GM21381 (cell line): ENCODE measurements around the gene ZNF408.
"Not testable (repeated sequence)": the region's sequence is repeated elsewhere in the genome, so short reads cannot be mapped to it uniquely, and the experiment has no call there.

ENCODE experiments used
- ATAC-seq: cut with Tn5 transposase; IDR thresholded peaks from one replicate; pipeline ENCODE4 v1.9.1; 2021; ENCODE audit warnings: mild to moderate bottlenecking, moderate library complexity; ENCODE audit not compliant: unreplicated experiment

Gene ZNF408

GRCh38 chr11:46696212-46696558, 4.6 kb upstream of the ZNF408 start:
- ATAC-seq, result no peak

GRCh38 chr11:46697303-46697702, 3.5 kb upstream of the ZNF408 start:
- no peak for ATAC-seq

- no peak for ATAC-seq
Measured at GRCh38 chr11:46697723-46698122, 3.1 kb upstream of the ZNF408 start.

DNA sequence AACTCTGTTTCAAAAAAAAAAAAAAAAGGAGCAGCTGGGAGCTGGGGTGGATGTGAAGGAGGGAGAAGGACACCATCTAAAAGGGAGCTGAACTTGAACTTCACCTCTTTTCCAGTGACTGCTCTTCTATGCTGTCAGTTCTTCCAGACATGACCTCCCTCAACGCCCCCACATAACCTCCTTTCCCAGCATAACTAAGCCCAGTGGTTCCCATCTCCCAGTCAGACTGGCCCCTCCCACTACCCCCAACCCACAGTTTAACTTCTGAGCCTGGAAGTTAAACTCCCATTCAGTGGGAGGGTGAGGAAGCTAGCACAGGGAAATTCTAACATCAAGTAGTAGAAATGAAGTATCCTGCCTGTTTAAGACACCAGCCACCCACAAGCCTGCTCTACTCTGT, 2.2 kb upstream of the ZNF408 start:
- ATAC-seq, result no peak

GRCh38 chr11:46701078-46701654, 335 bp downstream of the ZNF408 start:
- no peak for ATAC-seq

GRCh38 chr11:46705070-46705688, 4.3 kb downstream of the ZNF408 start:
- ATAC-seq, result no peak

DNA sequence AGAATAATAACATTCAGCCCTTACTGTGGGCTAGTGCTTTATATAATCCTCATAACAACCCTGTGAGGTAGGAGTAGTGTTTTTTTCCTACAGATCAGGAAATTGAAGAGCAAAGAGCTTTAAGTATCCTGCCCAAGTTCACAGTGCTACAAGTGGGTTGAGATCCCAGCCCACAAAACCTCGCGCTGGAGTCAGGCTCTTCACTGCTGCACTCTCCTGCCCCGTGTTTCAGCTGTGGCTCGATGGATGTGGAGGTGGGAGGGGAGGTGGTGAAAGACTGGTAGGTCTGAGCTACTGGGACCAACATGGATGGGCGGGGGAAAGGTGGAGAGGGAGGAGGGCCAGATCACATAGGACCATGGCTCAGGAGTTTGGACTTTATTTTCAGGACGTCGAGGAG, 6.1 kb downstream of the ZNF408 start:
- ATAC-seq, result no peak

- not testable (repeated sequence) for ATAC-seq
Measured at GRCh38 chr11:46709351-46709750, 8.5 kb downstream of the ZNF408 start.

GRCh38 chr11:46710821-46711269, 10.0 kb downstream of the ZNF408 start:
- no peak for ATAC-seq

- ATAC-seq, result no peak
Measured at GRCh38 chr11:46711303-46711702, 10.5 kb downstream of the ZNF408 start.

GRCh38 chr11:46712874-46713576, 12.2 kb downstream of the ZNF408 start:
- ATAC-seq, result no peak

DNA sequence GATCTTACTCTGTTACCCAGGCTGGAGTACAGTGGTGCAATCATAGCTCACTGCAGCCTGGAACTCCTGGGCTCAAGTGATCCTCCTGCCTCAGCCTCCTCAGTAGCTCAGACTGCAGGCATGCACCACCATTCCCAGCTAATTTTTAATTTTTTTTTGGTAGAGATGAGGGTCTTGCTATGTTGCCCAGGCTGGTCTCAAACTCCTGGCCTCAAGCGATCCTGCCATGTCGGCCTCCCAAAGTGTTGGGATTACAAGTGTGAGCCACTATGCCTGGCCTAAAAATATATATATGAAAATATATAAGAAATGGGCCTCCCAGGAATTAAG, 17.0 kb downstream of the ZNF408 start:
- not testable (repeated sequence) for ATAC-seq

GRCh38 chr11:46718155-46719019, 17.6 kb downstream of the ZNF408 start:
- no peak for ATAC-seq

- ATAC-seq, result no peak
Measured at GRCh38 chr11:46719048-46719542, 18.3 kb downstream of the ZNF408 start, which contains the start of gene F2. Gene F2 (plus strand): TSS chr11:46719213. CDS start chr11:46719236, 23 bp downstream.

DNA sequence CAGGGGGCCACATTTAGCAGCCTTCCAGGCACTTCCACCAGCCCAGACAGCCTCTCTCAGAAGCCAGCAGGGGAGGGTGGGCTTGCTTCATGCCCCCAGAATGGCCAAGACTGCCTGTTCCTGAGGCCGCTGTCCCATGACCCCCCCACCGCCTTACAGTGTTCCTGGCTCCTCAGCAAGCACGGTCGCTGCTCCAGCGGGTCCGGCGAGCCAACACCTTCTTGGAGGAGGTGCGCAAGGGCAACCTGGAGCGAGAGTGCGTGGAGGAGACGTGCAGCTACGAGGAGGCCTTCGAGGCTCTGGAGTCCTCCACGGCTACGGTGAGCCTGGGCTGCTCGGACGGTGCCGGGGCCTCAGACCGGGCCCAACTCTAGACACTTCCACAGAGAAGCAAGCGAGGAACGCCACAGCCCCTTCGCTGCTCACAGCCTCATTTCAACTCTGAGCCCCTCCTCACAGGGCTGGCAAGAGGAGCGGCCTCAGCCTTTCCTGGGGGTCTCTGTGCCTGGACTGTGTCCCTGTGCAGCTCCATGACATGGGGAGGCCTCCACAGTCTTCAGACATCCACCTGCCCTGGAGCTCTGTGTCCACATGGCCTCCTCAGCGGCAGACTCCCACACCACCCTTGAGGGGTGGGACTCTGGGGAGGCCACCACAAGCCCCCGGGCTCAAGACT, 18.9 kb downstream of the ZNF408 start:
- ATAC-seq, result no peak

- no peak for ATAC-seq
Measured at GRCh38 chr11:46721286-46721685, 20.5 kb downstream of the ZNF408 start.

DNA sequence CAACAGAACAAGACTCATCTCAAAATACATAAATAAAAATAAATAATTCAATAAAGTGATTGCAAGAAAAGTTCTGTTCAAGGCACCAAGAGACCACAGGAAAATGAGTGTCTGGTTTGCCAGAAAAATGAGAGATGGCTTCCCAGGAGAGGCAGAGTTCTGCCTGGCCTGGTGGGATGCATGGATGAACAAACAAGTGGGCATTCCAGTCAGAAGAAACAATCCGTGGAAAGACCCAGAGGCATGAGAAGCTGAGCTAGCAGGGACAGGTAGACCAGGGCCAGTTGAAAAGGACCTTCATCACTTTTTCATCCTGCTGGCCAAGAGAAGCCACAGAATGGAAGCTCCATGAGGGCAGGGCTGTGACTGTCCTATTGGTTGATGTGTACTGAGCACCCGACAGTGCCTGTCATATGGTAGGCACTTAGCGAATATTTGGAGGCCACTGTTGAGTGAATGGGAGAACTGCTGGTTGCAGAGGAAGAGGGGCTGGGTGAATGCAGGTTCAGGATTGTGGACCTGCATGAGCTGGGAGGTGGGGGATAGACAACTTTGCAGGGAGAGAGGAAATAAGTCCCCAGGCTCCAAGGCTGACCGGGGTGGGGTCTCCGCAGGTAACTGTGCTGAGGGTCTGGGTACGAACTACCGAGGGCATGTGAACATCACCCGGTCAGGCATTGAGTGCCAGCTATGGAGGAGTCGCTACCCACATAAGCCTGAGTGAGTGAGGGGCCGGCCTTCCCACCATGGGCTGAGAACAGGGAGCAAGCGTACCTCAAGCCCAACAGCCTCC, 21.9 kb downstream of the ZNF408 start:
- ATAC-seq, result no peak

DNA sequence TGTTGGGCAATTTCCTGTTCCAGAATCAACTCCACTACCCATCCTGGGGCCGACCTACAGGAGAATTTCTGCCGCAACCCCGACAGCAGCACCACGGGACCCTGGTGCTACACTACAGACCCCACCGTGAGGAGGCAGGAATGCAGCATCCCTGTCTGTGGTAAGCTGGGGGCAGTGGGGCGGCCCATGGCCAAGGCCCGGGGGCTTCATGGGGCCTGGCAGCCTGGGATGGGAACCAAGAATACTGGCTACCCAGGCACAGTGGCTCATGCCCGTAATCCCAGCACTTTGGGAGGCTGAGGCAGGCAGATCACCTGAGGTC, 22.5 kb downstream of the ZNF408 start:
- ATAC-seq, result no peak

GRCh38 chr11:46724088-46724487, 23.3 kb downstream of the ZNF408 start:
- ATAC-seq, result no peak
